GM19035 (cell line): ENCODE measurements around the gene SRRM2.

ENCODE experiments used
- ATAC-seq: cut with Tn5 transposase; IDR thresholded peaks from one replicate; pipeline ENCODE4 v1.9.1; 2021; ENCODE audit not compliant: unreplicated experiment

SRRM2 gene

DNA sequence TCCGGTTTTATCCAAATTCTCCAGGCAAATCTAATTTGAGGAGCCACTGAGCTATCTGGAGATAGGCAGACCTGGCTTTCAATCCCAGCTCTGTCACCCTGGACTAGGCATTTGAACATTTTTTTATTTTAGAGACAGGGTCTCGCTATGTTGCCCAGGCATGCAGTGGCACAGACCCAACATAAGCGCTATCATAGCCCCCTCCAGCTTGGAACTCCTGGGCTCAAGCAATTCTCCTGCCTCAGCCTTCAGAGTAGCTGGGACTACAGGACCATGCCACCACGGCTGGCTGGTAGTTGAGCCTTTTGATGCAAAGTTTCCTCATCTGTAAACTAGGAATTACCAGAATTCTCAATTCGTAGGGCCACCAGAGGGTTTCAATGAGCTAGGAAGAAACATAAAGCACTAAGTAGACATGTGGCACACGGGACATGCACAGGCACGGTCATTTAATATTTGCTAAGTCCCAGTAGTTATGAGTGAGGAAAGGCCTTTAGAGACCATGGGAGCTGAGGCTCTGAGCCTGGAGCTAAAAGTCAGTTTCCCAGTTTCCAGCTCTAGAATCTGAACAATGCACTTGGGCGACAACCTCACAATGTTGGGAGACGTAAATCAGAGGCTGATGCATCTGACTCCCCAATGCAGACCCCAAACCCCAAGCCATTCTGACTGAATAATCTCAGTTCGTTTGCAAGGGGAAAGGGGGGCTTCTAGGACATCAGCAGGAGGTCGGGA is 23.5 kb downstream of the SRRM2 start:
- ATAC-seq, result no peak

DNA sequence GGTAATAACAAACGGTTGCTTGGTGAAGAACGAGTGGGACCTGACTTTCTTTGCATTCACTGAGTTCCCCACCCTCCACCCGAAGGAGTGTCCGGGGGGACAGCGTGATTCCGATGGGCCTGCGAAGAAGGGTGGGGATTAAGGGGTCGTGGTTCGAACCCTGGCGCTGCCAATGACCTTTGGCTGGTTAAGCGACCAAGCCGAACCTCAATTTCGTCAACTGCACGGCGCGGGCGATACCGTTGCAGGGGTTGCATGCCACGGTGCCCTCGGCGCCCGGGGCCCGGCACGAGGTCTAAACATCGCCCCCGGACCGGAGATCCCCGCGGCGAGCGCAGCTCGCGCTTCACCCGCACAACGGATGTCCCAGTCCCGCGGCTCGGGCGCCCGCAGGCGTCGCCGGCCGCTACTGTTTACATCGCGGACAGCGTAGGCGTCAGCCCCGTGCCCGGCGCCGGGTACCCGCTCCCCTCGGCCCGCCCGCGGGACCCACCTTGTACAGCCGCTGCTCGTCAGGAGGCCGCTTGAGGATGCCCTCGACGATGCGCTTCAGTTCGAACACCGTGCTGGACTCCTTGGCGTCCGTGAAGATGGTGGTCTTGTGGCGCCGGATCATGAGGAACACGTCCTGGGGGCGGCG is 24.2 kb downstream of the SRRM2 start:
- ATAC-seq, result peak; percentile 30

DNA sequence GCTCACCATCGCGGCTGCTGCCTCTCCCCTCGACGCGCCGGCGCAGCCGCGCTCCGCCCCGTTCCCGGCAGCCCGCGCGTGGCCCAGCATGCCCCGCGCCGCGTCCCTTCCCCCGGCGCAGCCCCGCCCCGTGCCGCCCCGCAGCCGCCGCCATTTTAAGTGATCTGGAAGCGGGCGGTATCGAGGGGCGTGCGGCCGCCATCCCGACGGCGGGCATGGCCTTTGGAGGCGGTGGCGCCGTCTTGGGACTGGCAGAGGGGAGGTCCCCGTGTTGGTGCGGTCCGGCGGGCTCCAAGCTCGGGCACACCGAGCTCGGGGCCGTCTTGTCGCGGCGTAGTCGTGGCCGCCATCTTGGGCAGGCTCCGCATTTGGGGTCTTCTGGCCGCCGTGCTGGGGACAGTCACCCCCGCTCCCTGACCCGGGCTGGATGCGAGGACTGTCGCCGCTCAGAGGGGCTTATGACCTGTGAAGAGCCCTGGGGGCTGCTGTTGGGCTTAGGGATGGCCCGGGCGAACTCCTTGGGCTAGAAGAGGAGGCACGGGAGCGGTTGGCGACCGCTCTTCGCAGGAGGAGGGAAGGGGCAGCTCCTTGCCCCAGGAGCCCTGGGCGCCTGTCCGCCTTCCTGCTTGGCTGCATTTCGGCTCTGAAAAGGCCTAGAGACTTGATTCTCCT is 24.9 kb downstream of the SRRM2 start, which contains the start of gene ELOB:
ELOB (minus strand) TSS at position 50 of the 672 bp plus-strand sequence; CDS start at position 9, 41 bp downstream.
- ATAC-seq, result peak; percentile 76

DNA sequence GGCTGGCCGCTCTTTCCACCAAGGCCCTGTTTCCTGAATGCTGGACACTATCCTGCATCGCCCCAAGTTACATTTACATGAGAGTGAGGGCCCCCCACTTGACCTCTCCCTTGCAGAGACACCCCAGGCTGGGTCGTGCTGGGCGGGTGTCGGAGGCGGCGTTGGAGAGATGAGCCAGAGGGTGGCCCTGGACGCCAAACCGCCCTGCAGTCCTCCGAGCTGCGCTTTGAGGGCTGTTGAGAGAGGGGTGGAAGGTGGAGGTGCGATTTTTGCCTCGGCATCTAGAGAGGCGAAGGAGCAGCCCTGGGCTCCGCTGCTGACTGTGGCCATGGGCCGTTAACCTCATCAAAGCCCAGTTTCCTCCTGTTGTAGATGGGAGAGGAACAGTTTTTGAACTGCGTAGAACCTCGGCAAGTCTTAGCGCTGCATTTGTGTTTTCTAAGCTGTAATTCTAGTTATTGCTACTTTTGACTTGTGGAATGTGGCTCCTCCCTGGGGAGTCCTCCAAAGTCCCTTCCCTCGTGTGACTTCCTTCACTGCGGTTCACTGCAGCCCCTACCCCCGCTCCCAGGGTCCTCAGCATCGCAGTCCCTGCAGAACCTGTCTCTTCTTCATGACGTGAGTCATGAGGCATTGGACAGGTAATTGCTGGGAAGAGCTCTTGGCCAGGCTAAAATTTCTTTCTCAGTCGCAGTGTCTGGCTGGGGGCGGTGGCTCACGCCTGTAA is 25.6 kb downstream of the SRRM2 start:
- ATAC-seq, result peak; percentile 10

DNA sequence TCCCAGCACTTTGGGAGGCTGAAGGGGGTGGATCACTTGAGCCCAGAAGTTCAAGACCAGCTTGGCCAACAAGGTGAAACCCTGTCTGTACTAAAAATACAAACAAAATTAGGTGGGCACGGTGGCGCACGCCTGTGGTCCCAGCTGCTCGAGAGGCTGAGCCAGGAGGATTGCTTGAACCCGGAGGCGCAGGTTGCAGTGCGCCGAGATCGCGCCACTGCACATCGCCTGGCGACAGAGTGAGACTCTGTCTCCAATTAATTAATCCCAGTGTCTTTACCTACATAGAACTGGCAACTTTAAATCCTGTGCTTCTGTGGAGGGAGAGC is 26.2 kb downstream of the SRRM2 start:
- no peak for ATAC-seq

DNA sequence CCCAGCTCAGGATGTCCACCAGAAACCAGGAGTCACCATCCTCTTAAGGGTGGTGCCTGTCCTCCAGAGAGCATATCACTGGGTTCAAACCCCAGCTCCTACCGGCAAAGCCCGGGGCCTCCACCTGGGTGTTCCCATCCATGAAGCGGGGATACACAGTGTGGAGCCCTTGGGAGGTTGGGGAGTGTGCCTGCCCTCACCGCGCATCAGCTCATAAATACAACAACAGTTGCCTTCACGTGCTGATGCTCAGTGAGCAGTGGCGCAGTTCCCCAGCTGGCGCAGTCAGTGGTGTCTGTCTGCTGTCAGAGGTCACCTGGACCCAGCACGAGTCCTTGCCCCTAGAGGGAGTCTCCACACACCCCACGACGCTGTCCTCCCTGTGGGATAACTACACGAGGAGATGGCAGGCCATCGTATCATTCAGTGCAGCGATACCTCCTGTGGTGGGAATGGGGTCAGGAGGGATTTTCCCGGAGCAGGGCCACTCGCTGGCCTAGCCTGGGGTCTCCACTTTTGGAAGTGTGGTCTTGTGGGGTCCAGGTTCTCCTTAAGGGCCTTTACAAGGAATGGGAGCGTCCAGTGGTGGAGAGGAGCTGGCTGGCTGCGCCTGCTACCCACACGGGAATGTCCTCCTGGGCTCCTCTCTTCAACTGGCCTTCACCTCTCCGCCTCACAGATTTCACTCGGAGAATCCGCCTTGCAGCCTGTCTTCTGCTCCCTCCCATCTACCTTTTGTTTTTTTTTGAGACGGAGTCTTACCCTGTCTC is 26.9 kb downstream of the SRRM2 start:
- no peak for ATAC-seq

DNA sequence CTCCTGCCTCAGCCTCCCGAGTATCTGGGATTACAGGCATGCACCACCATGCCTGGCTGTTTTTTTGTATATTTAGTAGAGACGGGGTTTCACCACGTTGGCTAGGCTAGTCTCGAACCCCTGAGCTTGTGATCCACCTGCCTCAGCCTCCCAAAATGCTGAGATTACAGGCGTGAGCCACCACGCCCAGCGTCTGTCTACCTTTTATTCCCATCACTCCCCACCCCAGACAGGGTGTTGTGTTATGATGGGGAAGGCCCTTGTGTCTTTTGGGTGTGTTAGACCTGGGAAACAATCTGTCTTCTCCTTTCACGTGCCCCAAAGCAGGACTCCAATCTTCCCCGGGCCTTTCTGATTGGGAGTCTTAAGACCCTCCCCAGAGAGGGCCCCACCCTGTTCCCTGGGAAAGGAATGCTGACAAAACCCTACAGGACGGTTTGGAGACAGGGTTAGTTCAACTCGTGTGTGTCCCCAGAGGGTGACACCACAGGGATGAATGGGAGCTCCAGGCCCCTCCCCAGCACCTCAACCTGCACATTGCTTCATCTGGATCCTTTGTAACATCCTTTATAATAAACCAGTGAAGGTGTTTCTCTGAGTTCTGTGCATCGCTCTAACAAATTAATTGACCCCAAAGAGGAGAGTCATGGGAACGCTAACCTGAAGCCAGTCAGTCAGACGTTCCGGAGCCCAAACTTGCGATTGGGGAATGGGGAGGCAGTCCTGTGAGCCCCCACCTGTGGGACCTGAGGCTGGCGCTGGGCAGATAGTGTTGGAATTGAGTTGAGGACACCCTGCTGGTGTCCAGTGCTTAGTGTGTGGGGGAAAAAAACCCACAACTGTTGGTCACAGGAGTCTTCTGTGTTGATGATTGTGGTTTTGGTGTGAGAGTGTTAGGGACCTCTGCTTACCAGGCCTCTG is 27.8 kb downstream of the SRRM2 start:
- no peak for ATAC-seq

DNA sequence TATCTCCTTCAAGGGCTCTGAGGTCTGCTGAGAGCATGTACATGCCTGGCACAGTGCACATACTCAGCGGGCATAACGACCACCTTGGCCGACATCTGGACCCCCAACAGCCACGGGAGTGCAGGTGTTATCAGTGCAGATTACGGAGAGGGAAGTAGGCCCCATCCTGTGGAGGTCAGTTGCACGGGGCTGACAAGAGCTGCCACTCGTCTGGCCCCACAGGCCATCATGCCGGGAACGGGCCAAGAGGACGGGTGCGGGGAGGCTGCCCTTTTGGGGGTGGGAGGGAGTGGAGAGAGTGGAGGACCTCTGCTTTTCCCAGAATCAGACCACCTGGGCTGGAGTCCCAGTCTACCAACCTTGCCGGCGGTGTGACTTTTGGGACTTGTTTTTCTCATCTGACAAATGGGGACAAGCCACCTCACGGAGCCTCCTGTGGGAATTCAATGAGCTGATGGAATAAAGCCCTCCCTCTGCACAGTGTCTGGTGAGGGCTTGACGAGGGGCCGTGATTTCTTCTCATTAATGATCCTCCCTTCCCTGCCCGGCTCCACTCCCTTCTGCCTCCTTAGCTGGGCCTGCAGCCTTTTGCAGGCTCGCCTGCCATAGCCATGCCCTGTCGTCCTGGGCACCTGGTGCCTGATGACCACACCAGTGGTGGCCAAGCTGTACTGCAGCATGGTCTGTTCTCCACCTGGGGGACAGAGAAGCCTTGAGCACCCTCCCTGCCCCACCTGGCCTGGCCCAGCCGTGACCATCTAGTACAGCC is 30.3 kb downstream of the SRRM2 start:
- ATAC-seq, result no peak

DNA sequence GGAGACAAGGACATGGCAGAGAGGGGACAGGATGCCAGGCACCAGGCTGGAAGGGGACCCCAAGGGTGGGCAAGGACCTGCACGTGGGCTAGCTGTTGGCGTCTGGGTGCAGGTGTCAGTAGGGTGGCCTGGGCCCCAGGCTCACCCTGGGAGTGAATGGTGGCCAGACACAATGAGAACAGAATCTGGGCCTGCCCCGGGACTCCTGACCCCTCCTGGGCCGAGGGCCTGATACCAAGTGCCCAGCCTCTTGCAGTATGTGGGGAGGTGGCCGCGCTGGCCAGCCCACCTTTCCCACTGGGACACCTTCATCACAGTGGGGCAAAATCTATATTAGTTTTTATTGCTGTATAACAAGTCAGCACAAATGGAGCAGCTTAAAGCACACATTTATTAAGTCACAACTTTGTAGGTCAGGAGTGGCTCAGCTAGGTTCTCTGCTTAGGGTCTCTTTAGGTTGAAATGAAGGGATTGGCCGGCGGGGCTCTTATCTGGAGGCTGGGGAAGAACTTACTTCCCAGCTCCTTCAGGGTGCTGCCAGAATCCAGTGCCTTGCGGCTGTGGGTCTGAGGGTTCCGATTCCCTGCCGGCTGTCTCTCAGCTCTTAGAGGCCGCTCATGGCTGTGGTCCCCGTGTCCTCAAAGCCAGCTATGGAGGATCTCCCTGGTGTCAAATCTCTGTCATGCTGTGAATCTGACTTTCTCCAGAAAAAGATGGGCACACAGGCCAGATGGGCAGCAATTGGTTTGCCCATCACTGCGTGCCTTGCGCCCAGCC is 31.3 kb downstream of the SRRM2 start:
- no peak for ATAC-seq

DNA sequence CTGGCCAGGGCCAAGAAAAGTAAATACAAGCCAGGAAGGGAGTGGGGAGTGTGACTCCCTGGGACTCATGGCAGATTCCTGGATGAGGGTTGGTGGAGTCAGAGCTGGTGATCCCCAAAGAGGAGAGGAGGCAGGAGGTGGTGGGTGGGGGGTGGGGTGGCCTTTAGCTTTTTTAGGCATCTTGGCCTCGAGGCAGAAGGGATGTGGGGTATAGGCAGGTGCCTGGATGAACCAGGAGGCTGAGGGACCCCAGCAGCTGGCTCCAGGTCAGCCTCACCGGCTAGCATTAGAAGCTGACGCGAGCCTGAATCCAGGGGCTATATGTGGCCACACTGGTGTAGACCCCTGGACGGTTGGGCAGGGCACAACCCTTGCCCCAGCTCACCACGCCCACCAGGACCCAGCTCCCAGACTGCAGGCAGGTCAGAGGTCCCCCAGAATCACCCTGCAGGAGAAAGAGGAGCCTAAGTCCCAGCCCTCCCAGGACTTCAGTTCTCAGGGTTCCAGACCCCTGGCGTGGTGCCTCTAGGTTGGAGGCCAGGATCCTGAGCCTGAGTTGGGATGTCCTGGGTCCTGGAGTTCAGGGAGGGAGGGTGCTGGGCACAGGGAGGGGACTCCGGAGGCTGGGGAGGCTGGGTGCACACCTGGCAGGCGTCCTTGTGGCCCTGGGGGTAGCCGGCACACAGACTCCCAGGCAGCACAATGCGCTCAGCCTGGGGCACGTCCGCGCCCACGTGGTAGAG is 32.1 kb downstream of the SRRM2 start:
- ATAC-seq, result no peak

DNA sequence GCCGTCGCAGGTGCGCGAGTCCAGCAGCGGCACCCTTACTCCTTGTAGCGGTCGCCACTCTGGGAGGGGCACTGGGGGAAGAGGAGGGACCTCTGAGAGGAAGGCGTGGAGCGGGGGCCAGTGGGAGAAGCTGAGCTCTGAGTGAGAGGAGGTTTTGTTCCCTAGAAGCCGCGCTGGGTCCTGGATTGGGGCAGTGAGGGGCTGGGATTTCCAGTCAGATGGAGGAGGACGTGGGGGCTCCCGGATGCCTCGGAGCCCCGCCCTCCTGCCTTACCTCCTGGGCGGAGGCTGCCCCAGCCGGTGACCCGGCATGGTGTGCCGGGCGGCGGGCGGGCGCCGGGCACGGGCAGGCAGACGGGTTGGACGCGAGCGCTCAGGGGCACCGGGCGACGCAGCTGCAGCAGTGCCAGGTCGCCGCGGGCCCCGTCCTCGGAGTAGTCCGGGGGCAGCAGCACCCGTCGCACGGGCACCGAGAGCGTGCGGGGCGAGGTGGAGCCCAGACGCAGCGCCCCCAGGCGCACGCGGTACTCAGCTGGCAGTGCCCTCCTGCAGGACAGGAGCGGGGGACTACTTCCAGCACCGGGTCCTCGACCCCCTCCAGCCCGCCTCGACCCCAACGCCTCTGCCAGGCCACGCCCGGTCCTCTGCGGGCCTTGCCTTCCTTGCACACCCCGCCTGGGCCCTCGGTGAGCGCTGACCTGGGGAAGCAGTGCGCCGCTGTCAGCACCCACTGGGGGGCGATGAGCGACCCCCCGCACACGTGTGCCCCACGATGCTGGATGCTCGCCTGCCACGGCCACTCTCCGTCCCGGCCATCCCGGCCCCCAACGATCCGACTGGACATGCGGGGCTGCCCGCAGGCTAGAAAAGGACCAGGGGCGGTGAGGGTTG is 32.9 kb downstream of the SRRM2 start:
- ATAC-seq, result no peak

DNA sequence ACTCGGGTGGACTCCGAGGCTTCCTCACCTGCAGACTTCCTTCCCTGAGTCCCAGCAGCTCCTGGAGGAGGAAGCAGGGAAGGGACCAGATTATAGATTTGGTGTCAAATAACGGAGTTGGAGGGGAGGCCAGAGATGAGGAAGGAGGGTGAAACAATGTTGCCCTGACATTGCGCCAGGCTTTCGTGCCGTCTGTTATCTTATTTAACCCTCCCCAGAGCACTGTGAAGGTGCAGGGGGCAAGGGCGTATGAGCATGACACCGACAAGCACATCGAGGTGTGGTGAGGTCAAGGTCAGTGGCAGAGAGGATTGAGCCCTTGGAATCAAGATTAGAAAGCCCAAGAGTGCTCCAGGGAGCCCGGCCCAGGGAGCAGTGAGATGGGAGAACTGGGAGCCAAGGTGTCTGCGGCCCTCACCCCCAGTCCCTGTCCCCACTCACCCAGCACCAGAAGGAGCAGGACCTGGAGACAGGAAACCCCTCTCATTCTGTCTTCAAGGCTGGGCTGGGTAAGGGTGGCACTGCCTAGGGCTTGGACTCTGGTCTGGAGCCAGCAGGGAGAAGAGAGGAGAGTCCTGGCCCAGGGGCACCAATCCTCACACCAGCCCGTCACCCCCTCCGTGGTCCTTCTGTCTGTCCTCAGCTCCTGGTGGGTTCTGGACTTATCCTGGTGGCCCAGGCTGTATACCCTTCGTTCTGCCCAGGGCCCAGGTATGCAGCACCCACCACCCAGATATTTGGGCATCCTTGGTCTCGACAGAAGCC is 33.8 kb downstream of the SRRM2 start:
- no peak for ATAC-seq

DNA sequence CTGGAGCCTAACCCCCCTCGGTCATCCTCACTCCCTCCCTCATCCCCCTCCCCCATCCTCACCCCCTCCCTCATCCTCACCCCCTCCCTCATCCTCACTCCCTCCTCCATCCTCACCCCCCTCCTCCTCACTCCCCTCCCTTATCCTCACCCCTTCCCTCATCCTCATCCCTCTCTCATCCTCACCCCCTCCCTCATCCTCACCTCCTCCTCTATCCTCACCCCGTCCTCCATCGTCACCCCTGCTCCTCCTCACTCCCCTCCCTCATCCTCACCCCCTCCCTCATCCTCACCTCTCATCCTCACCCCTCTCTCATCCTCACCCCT is 34.4 kb downstream of the SRRM2 start:
- no peak for ATAC-seq

DNA sequence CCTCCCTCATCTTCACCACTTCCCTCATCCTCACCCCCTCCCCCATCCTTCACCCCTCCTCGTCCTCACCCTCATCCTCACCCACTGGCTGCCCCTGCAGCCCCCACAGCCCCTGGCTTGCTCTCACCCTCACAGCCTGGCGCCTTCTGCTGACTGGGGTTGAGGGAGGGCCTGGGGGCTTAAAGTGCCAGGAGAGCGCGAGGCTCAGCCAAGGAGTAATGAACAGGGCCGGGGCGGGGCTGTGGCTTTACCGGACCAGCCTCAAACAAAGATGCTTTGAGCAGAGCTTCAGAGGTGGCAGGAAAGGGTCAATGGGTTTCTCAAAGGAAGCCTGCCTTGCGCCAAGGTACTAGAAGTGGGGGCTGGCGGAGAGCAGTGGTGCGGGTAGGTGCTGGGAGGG is 35.0 kb downstream of the SRRM2 start, which contains the start of gene PRSS33:
PRSS33 (minus strand) TSS at position 155 of the 400 bp plus-strand sequence. CDS start 1,013 bp downstream, outside the sequence.
- no peak for ATAC-seq

DNA sequence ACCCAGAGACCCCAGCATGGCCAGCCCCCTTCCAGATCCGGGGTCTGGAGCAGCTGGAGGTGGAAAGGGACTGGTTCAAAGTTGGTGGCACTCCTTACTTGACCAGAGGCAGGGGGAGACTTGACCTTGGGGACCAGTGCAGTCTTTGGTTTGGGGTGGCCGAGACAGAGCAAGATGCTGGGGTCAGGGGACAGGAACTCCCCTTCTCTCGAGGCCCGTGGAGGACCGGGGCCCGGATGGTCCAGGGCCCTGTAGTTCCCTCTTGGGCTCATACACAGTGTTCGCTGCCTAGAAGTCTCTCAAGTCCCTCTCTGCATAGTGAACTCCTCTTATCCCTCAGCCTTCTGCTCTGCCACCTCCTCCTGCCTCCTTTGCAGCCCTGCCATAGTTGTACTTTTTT is 35.5 kb downstream of the SRRM2 start:
- no peak for ATAC-seq

DNA sequence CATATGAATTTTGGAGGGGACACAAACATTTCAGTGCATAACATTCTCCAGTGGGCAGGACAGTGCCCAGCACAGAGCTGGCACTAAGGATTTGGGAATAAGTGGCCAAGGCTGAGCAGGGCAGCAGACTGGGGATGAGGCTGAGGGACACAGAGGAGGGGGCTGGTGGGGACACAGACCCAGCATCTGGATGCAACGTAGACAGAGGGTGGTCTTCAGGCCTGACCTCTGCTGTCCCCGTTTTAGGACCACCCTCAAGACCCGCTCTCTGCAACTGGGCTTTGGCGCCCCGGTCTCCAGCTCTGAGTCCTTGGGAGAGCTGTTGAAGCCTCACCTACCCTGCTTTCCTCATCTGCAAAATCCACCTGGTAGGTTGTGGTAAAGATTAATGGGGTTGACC is 38.2 kb downstream of the SRRM2 start:
- no peak for ATAC-seq
